HEK293 (cell line): ENCODE results near the gene ABHD15.

Source experiments
- CTCF ChIA-PET: fragments of 350-600 bp; formaldehyde crosslinking; extraction: SDS; loops from one replicate; lab custom pipeline; 2021; ENCODE audit warnings: antibody characterized with exemption; lab: Yijun Ruan, JAX
- POLR2A ChIA-PET: fragments of 300-600 bp; formaldehyde crosslinking; extraction: SDS; loops from one replicate; lab custom pipeline; 2020; ENCODE audit warnings: antibody characterized with exemption, inconsistent platforms; lab: Yijun Ruan, JAX
- H3K27ac ChIP-seq: fragments of 200-500 bp; sonication (Bioruptor generic); 2 replicates; pipeline ENCODE4 v1.5.1; 2014; ENCODE audit warnings: low read depth, low read length, control low read depth, inconsistent platforms; ENCODE audit errors: extremely low read depth
- H3K36me3 ChIP-seq, 2 experiments: fragments of 200-500 bp in 1 of 2; sonication (Bioruptor generic) in 1 of 2; 1 replicate in 1 of 2; 2 replicates in 1 of 2; pipeline ENCODE4 v1.5.1; 2014 to 2017; ENCODE audit warnings: inconsistent platforms in 2 of 2, low read length in 2 of 2; ENCODE audit not compliant: control insufficient read depth in 2 of 2, insufficient read depth in 1 of 2
- H3K4me1 ChIP-seq: fragments of 200-500 bp; sonication (Bioruptor generic); 2 replicates; pipeline ENCODE4 v1.5.1; 2014; ENCODE audit warnings: mild to moderate bottlenecking, low read length, inconsistent platforms; ENCODE audit not compliant: control insufficient read depth, insufficient read depth
- H3K4me3 ChIP-seq: 2 replicates; pipeline ENCODE4 v1.5.1; 2011; ENCODE audit warnings: low read depth, mild to moderate bottlenecking, control low read depth, low read length, moderate library complexity
- H3K9me3 ChIP-seq: fragments of 200-500 bp; sonication (Bioruptor generic); 2 replicates; pipeline ENCODE4 v1.5.1; 2014; ENCODE audit warnings: low read depth, low read length, inconsistent platforms; ENCODE audit not compliant: control insufficient read depth, insufficient read depth
- BCL11A ChIP-seq: fragments of 450-650 bp; formaldehyde crosslinking; IDR thresholded peaks from 2 replicates; pipeline ENCODE4 v1.5.1; 2016; ENCODE audit warnings: low read depth, missing biosample characterization, missing genetic modification characterization
- BCL11B ChIP-seq: fragments of 450-650 bp; formaldehyde crosslinking; IDR thresholded peaks from 2 replicates; pipeline ENCODE4 v1.5.1; 2016; ENCODE audit warnings: low read depth, missing biosample characterization, missing genetic modification characterization
- GLIS2 ChIP-seq: fragments of 450-650 bp; formaldehyde crosslinking; IDR thresholded peaks from 2 replicates; pipeline ENCODE4 v1.5.1; 2016; ENCODE audit warnings: missing biosample characterization, missing genetic modification characterization
- OVOL3 ChIP-seq: fragments of 450-650 bp; formaldehyde crosslinking; IDR thresholded peaks from 2 replicates; pipeline ENCODE4 v1.5.1; 2016; ENCODE audit warnings: missing biosample characterization, missing genetic modification characterization
- PRDM1 ChIP-seq: fragments of 450-650 bp; formaldehyde crosslinking; IDR thresholded peaks from 2 replicates; pipeline ENCODE4; 2016; ENCODE audit warnings: missing biosample characterization, missing genetic modification characterization
- ZFP37 ChIP-seq: fragments of 450-650 bp; formaldehyde crosslinking; IDR thresholded peaks from 2 replicates; pipeline ENCODE4 v1.5.1; 2016; ENCODE audit warnings: missing biosample characterization, missing genetic modification characterization
- ZNF121 ChIP-seq: fragments of 450-650 bp; formaldehyde crosslinking; IDR thresholded peaks from 2 replicates; pipeline ENCODE4 v1.5.1; 2016; ENCODE audit warnings: missing biosample characterization, missing genetic modification characterization
- ZNF24 ChIP-seq: fragments of 450-650 bp; formaldehyde crosslinking; IDR thresholded peaks from 2 replicates; pipeline ENCODE4 v1.5.1; 2016; ENCODE audit warnings: missing biosample characterization, missing genetic modification characterization
- ZNF26 ChIP-seq: fragments of 450-650 bp; formaldehyde crosslinking; IDR thresholded peaks from 2 replicates; pipeline ENCODE4 v1.5.1; 2016; ENCODE audit warnings: missing biosample characterization, missing genetic modification characterization
- ZNF274 ChIP-seq, 2 experiments: fragments of 200-500 bp in 1 of 2; fragments of 450-650 bp in 1 of 2; sonication (Bioruptor generic) in 1 of 2; formaldehyde crosslinking in 1 of 2; IDR thresholded peaks; 2 replicates each; pipeline versions ENCODE4 v1.5.1 to v1.6.1; 2014 to 2016; ENCODE audit warnings: borderline replicate concordance in 1 of 2, inconsistent platforms in 1 of 2, low read length in 1 of 2, missing biosample characterization in 1 of 2, missing genetic modification characterization in 1 of 2
- ZNF37A ChIP-seq: fragments of 450-650 bp; IDR thresholded peaks from 2 replicates; pipeline ENCODE4 v1.5.1; 2018; ENCODE audit warnings: missing biosample characterization, missing genetic modification characterization
- ZNF433 ChIP-seq: fragments of 450-650 bp; formaldehyde crosslinking; IDR thresholded peaks from 2 replicates; pipeline ENCODE4 v1.5.1; 2016; ENCODE audit warnings: missing biosample characterization, missing genetic modification characterization, low read depth
- ZNF473 ChIP-seq: fragments of 450-650 bp; formaldehyde crosslinking; IDR thresholded peaks from 2 replicates; pipeline ENCODE4 v1.5.1; 2017; ENCODE audit warnings: missing biosample characterization, missing genetic modification characterization
- ZNF514 ChIP-seq: fragments of 450-650 bp; formaldehyde crosslinking; IDR thresholded peaks from 2 replicates; pipeline ENCODE4 v1.5.1; 2016; ENCODE audit warnings: missing biosample characterization, missing genetic modification characterization
- ZNF548 ChIP-seq: fragments of 450-650 bp; formaldehyde crosslinking; IDR thresholded peaks from 2 replicates; pipeline ENCODE4 v1.5.1; 2016; ENCODE audit warnings: missing biosample characterization, missing genetic modification characterization
- ZNF549 ChIP-seq: fragments of 450-650 bp; IDR thresholded peaks from 2 replicates; pipeline ENCODE4 v1.5.1; 2018; ENCODE audit warnings: missing biosample characterization, missing genetic modification characterization, mild to moderate bottlenecking, inconsistent platforms, moderate library complexity
- ZNF610 ChIP-seq: fragments of 450-650 bp; formaldehyde crosslinking; IDR thresholded peaks from 2 replicates; pipeline ENCODE4 v1.5.1; 2016; ENCODE audit warnings: missing biosample characterization, missing genetic modification characterization, borderline replicate concordance
- ZNF707 ChIP-seq: fragments of 450-650 bp; formaldehyde crosslinking; IDR thresholded peaks from 2 replicates; pipeline ENCODE4 v1.5.1; 2016; ENCODE audit warnings: missing biosample characterization, missing genetic modification characterization
- ZNF777 ChIP-seq: fragments of 450-650 bp; formaldehyde crosslinking; IDR thresholded peaks from 2 replicates; pipeline ENCODE4 v1.5.1; 2017; ENCODE audit warnings: missing biosample characterization, missing genetic modification characterization, borderline replicate concordance
- TF ChIP-seq, protein P1 (sequence below): fragments of 450-650 bp; formaldehyde crosslinking; IDR thresholded peaks from 2 replicates; pipeline ENCODE4 v1.5.1; 2016; ENCODE audit warnings: missing biosample characterization, missing genetic modification characterization
- TF ChIP-seq, protein P2 (sequence below): fragments of 450-650 bp; formaldehyde crosslinking; IDR thresholded peaks from 2 replicates; pipeline ENCODE4 v1.5.1; 2016; ENCODE audit warnings: missing biosample characterization, missing genetic modification characterization
- TF ChIP-seq, protein P3 (sequence below): fragments of 450-650 bp; formaldehyde crosslinking; IDR thresholded peaks from 2 replicates; pipeline ENCODE4 v1.5.1; 2016; ENCODE audit warnings: missing biosample characterization, missing genetic modification characterization

ABHD15 gene

GRCh38 chr17:29591737-29592608 lies 25.1 kb upstream of the ABHD15 start (continued):
- TF ChIP-seq, protein P1, sequence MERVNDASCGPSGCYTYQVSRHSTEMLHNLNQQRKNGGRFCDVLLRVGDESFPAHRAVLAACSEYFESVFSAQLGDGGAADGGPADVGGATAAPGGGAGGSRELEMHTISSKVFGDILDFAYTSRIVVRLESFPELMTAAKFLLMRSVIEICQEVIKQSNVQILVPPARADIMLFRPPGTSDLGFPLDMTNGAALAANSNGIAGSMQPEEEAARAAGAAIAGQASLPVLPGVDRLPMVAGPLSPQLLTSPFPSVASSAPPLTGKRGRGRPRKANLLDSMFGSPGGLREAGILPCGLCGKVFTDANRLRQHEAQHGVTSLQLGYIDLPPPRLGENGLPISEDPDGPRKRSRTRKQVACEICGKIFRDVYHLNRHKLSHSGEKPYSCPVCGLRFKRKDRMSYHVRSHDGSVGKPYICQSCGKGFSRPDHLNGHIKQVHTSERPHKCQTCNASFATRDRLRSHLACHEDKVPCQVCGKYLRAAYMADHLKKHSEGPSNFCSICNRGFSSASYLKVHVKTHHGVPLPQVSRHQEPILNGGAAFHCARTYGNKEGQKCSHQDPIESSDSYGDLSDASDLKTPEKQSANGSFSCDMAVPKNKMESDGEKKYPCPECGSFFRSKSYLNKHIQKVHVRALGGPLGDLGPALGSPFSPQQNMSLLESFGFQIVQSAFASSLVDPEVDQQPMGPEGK (tag by site-specific recombination): peak; percentile 98
- no peak for TF ChIP-seq ZNF473
- TF ChIP-seq BCL11B: peak; percentile 58
- TF ChIP-seq ZNF777 (tag by site-specific recombination): no peak
- TF ChIP-seq ZNF274 (IDR thresholded peaks at IDR 0.05; ENCODE audit: low read length): no peak
- no peak for TF ChIP-seq ZNF274 (tag by site-specific recombination; IDR thresholded peaks at IDR 0.05; ENCODE audit: borderline replicate concordance)

DNA sequence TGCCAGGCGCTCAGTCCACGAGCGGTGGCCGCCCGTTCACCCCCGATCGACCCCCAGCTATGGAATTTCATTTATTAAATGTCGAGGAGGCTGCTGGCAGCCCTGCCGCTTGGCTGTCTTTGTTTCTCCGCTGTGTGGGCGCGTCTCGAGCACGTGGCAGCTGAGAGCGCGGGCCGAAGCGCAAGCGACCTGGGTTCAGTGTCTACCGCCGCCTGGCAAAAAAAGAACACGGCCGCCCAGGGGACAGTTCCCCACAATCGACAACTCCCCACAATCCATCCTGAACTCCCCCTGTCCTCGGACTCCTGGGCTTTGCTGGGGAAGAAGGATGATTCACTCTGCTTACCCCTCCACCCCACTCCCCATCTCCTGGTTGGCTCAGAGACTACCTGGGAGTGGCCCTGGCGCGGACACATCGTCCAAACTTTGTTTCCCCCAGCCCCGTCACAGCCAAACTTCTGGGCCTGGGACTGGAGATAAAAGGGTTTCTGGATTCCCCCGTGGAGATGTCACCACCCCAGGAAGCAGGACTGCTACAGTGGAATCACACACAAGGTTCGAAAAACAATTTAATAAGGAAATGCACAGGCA lies 24.4 kb upstream of the ABHD15 start:
- peaks cover 0 to 3% of the 10 kb centered on the region in 2 experiments; a peak in 1 of 3 replicates for H3K36me3 ChIP-seq
- ChIA-PET CTCF (interaction anchor here (0.5 to 5.1 kb wide), 30 partner anchors 9 to 449 kb away, joined by 3 to 74 read pairs (median 4); partner anchors contain the start of genes ABHD15, MYO18A and TP53I13), POLR2A (interaction anchor here (1.0 to 2.6 kb wide), 12 partner anchors 10 to 412 kb away, joined by 3 to 28 read pairs (median 6); partner anchors contain the start of genes ABHD15, CORO6, MYO18A and NUFIP2)
- peaks cover 31% of the 10 kb centered on the region for H3K4me1 ChIP-seq
- peak overlapping the region; percentile 82 for H3K27ac ChIP-seq
- H3K9me3 ChIP-seq: no peaks in the 10 kb centered on the region
- peak overlapping the region; percentile 36 for H3K4me3 ChIP-seq
- TF ChIP-seq PRDM1 (tag by site-specific recombination): no peak
- TF ChIP-seq ZNF121: no peak
- no peak for TF ChIP-seq ZNF707 (tag by site-specific recombination)
- TF ChIP-seq ZNF24: 0 out of 2 replicates have a peak, but pooled peaks have one; percentile 21
- TF ChIP-seq ZNF548 (tag by site-specific recombination): no peak
- 0 out of 2 replicates have a peak, but pooled peaks have one; percentile 14 for TF ChIP-seq BCL11A
- TF ChIP-seq ZNF514: no peak
- TF ChIP-seq ZNF610 (tag by site-specific recombination): no peak
- TF ChIP-seq ZFP37 (tag by site-specific recombination): no peak
- TF ChIP-seq, protein P2, sequence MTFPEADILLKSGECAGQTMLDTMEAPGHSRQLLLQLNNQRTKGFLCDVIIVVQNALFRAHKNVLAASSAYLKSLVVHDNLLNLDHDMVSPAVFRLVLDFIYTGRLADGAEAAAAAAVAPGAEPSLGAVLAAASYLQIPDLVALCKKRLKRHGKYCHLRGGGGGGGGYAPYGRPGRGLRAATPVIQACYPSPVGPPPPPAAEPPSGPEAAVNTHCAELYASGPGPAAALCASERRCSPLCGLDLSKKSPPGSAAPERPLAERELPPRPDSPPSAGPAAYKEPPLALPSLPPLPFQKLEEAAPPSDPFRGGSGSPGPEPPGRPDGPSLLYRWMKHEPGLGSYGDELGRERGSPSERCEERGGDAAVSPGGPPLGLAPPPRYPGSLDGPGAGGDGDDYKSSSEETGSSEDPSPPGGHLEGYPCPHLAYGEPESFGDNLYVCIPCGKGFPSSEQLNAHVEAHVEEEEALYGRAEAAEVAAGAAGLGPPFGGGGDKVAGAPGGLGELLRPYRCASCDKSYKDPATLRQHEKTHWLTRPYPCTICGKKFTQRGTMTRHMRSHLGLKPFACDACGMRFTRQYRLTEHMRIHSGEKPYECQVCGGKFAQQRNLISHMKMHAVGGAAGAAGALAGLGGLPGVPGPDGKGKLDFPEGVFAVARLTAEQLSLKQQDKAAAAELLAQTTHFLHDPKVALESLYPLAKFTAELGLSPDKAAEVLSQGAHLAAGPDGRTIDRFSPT (tag by site-specific recombination): no peak
- no peak for TF ChIP-seq OVOL3 (tag by site-specific recombination)
- TF ChIP-seq ZNF433: no peak
- TF ChIP-seq, protein P3, sequence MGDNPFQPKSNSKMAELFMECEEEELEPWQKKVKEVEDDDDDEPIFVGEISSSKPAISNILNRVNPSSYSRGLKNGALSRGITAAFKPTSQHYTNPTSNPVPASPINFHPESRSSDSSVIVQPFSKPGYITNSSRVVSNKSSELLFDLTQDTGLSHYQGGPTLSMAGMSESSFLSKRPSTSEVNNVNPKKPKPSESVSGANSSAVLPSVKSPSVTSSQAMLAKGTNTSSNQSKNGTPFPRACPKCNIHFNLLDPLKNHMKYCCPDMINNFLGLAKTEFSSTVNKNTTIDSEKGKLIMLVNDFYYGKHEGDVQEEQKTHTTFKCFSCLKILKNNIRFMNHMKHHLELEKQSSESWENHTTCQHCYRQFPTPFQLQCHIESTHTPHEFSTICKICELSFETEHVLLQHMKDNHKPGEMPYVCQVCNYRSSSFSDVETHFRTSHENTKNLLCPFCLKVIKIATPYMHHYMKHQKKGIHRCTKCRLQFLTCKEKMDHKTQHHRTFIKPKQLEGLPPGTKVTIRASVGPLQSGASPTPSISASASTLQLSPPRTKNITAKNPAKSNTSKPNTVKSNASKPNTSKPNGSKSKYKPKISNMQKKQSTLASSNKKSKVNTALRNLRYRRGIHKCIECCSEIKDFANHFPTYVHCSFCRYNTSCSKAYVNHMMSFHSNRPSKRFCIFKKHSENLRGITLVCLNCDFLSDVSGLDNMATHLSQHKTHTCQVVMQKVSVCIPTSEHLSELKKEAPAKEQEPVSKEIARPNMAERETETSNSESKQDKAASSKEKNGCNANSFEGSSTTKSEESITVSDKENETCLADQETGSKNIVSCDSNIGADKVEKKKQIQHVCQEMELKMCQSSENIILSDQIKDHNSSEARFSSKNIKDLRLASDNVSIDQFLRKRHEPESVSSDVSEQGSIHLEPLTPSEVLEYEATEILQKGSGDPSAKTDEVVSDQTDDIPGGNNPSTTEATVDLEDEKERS: no peak
- TF ChIP-seq ZNF549 (tag by site-specific recombination): no peak
- TF ChIP-seq ZNF26: no peak
- no peak for TF ChIP-seq ZNF37A (tag by site-specific recombination)
- no peak for TF ChIP-seq GLIS2 (tag by site-specific recombination)
